IMR-90 (cell line): ENCODE measurements around the gene KRTAP12-4. TPM values are rescaled to one million over a fixed set of nuclear protein-coding genes. Genes with fewer than 3 reads are reported as not detected.

Experiments
- ATAC-seq: fragments of 200-7000 bp; cut with Tn5 transposase; 2 replicates; pipeline ENCODE4 v1.9.1; 2020; ENCODE audit warnings: low read depth, mild to moderate bottlenecking, moderate library complexity
- BruUV-seq: library from RNA; stranded (reverse); fragments of 400-500 nt; replicated peaks from 2 replicates; lab custom pipeline; 2021; lab: Mats Ljungman, UMichigan
- CTCF ChIA-PET: fragments of 300-600 bp; formaldehyde crosslinking; extraction: SDS; loops from one replicate; lab custom pipeline; 2021; ENCODE audit warnings: antibody characterized with exemption; lab: Yijun Ruan, JAX
- POLR2A ChIA-PET: fragments of 300-600 bp; sonication (Branson Sonifier 250); formaldehyde crosslinking; loops from one replicate; lab custom pipeline; 2022; ENCODE audit warnings: antibody characterized with exemption; ENCODE audit not compliant: unreplicated experiment; lab: Charles Lee
- DNase-seq: peaks from one replicate; pipeline ENCODE4 v3.0.0; 2013
- H2AFZ ChIP-seq: replicated peaks from 2 replicates; pipeline ENCODE3; 2013; ENCODE audit warnings: low read length, mild to moderate bottlenecking; ENCODE audit not compliant: poor library complexity
- H2AK5ac ChIP-seq: 2 replicates; pipeline ENCODE4 v1.6.1; 2013; ENCODE audit warnings: low read depth, low read length, inconsistent platforms
- H2AK9ac ChIP-seq: replicated peaks from 2 replicates; pipeline ENCODE3; 2013; ENCODE audit warnings: mild to moderate bottlenecking, low read depth, low read length, moderate library complexity; ENCODE audit not compliant: poor library complexity
- H2BK120ac ChIP-seq: 2 replicates; pipeline ENCODE4 v1.6.1; 2013; ENCODE audit warnings: low read depth, low read length, inconsistent platforms
- H2BK15ac ChIP-seq: 3 replicates; pipeline ENCODE4 v1.6.1; 2013; ENCODE audit warnings: low read depth, low read length, inconsistent platforms
- H2BK20ac ChIP-seq: 2 replicates; pipeline ENCODE4 v1.6.1; 2013; ENCODE audit warnings: low read depth, mild to moderate bottlenecking, inconsistent platforms, low read length, moderate library complexity
- H2BK5ac ChIP-seq: 2 replicates; pipeline ENCODE4 v1.6.1; 2013; ENCODE audit warnings: mild to moderate bottlenecking, low read depth, low read length, inconsistent platforms; ENCODE audit not compliant: poor library complexity, severe bottlenecking
- H3K14ac ChIP-seq: replicated peaks from 2 replicates; pipeline ENCODE4 v1.6.1; 2013; ENCODE audit warnings: low read depth, low read length, inconsistent platforms
- H3K18ac ChIP-seq: 2 replicates; pipeline ENCODE4 v1.6.1; 2013; ENCODE audit warnings: low read depth, low read length, control low read depth
- H3K23ac ChIP-seq: 2 replicates; pipeline ENCODE4 v1.6.1; 2013; ENCODE audit warnings: low read depth, low read length, inconsistent platforms
- H3K27ac ChIP-seq: 2 replicates; pipeline ENCODE4 v1.5.1; 2013; ENCODE audit warnings: mild to moderate bottlenecking, control low read depth, low read length; ENCODE audit not compliant: insufficient read depth
- H3K27me3 ChIP-seq: 2 replicates; pipeline ENCODE4 v1.6.1; 2013; ENCODE audit warnings: low read length; ENCODE audit not compliant: control insufficient read depth, insufficient read depth
- H3K36me3 ChIP-seq: 2 replicates; pipeline ENCODE4 v1.6.1; 2013; ENCODE audit warnings: low read length, mixed read lengths; ENCODE audit not compliant: control insufficient read depth, insufficient read depth
- H3K4ac ChIP-seq: 2 replicates; pipeline ENCODE4 v1.6.1; 2013; ENCODE audit warnings: low read depth, low read length, inconsistent platforms
- H3K4me1 ChIP-seq: 2 replicates; pipeline ENCODE4 v1.6.1; 2013; ENCODE audit warnings: low read length, mixed read lengths; ENCODE audit not compliant: control insufficient read depth, insufficient read depth
- H3K4me2 ChIP-seq: 2 replicates; pipeline ENCODE4 v1.6.1; 2013; ENCODE audit warnings: low read depth, mild to moderate bottlenecking, control low read depth, low read length, moderate library complexity
- H3K4me3 ChIP-seq: 2 replicates; pipeline ENCODE4 v1.5.1; 2013; ENCODE audit warnings: low read depth, mild to moderate bottlenecking, control low read depth, low read length, moderate library complexity; ENCODE audit not compliant: insufficient read depth
- H3K56ac ChIP-seq: 2 replicates; pipeline ENCODE4 v1.6.1; 2013; ENCODE audit warnings: low read length, inconsistent platforms; ENCODE audit not compliant: insufficient read depth; ENCODE audit errors: extremely low read depth
- H3K79me1 ChIP-seq, 2 experiments: 2 replicates each; pipeline ENCODE4 v1.6.1; 2013; ENCODE audit warnings: low read length in 2 of 2, inconsistent platforms in 1 of 2, low read depth in 1 of 2
- H3K9ac ChIP-seq: 2 replicates; pipeline ENCODE4 v1.6.1; 2013; ENCODE audit warnings: low read depth, low read length, control low read depth
- H3K9me1 ChIP-seq: 2 replicates; pipeline ENCODE4 v1.6.1; 2013; ENCODE audit warnings: low read length, inconsistent platforms; ENCODE audit not compliant: insufficient read depth
- H3K9me3 ChIP-seq: 2 replicates; pipeline ENCODE4 v1.6.1; 2013; ENCODE audit warnings: low read length; ENCODE audit not compliant: control insufficient read depth, insufficient read depth
- H4K20me1 ChIP-seq: 2 replicates; pipeline ENCODE4 v1.6.1; 2013; ENCODE audit warnings: low read length, inconsistent platforms; ENCODE audit not compliant: insufficient read depth
- H4K5ac ChIP-seq: 2 replicates; pipeline ENCODE4 v1.6.1; 2013; ENCODE audit warnings: mild to moderate bottlenecking, low read depth, low read length, control low read depth
- H4K8ac ChIP-seq, 2 experiments: 2 replicates each; pipeline ENCODE4 v1.6.1; 2013; ENCODE audit warnings: low read depth in 2 of 2, low read length in 2 of 2, control low read depth in 1 of 2, inconsistent platforms in 1 of 2
- H4K91ac ChIP-seq: 2 replicates; pipeline ENCODE4 v1.6.1; 2013; ENCODE audit warnings: low read depth, low read length, inconsistent platforms; ENCODE audit not compliant: insufficient read depth
- CEBPB ChIP-seq: IDR thresholded peaks from 2 replicates; pipeline ENCODE4 v1.6.1; 2012; ENCODE audit warnings: low read depth, low read length, improper control_type of control experiment
- CHD1 ChIP-seq: IDR thresholded peaks from 2 replicates; pipeline ENCODE4 v1.6.1; 2012; ENCODE audit warnings: low read depth, low read length, improper control_type of control experiment
- CTCF ChIP-seq: conservative IDR thresholded peaks from 2 replicates; pipeline ENCODE4 v1.5.1; 2012; ENCODE audit warnings: mild to moderate bottlenecking, low read depth, low read length, improper control_type of control experiment
- FOS ChIP-seq: fragments of 150-350 bp; IDR thresholded peaks from 2 replicates; pipeline ENCODE4 v1.6.1; 2016; ENCODE audit warnings: low read depth, low read length
- POLR2A ChIP-seq: IDR thresholded peaks from 2 replicates; pipeline ENCODE4 v1.6.1; 2012; ENCODE audit warnings: mild to moderate bottlenecking, low read depth, low read length
- RAD21 ChIP-seq: IDR thresholded peaks from 2 replicates; pipeline ENCODE4 v1.6.1; 2012; ENCODE audit warnings: low read length, improper control_type of control experiment
- RCOR1 ChIP-seq: IDR thresholded peaks from 2 replicates; pipeline ENCODE4 v1.6.1; 2012; ENCODE audit warnings: mild to moderate bottlenecking, low read length, improper control_type of control experiment; ENCODE audit not compliant: insufficient replicate concordance
- RFX5 ChIP-seq: IDR thresholded peaks from 2 replicates; pipeline ENCODE4 v1.8.0; 2012; ENCODE audit warnings: low read depth, mild to moderate bottlenecking, low read length, moderate library complexity
- SMC3 ChIP-seq: fragments of 150-350 bp; IDR thresholded peaks from 2 replicates; pipeline ENCODE4 v1.6.1; 2016; ENCODE audit warnings: low read depth, mild to moderate bottlenecking, antibody characterized with exemption, low read length, moderate library complexity
- WGBS, 2 experiments: methylation state at CpG; one replicate each; pipeline versions ENCODE4 v1.1.5 to v1.1.7; 2013; ENCODE audit warnings: missing lambda C conversion rate in 2 of 2; ENCODE audit not compliant: insufficient read length in 1 of 2; ENCODE audit errors: extremely low coverage in 2 of 2; 5-methylcytosine and 5-hydroxymethylcytosine counted together
- dilution Hi-C: fragments of 300-500 bp; cut with HindIII; formaldehyde crosslinking; loops from one replicate; pipeline ENCODE4 v1.14.3; 2018; ENCODE audit warnings: low sequenced_read_pairs; ENCODE audit not compliant: unreplicated experiment
- in situ Hi-C: fragments of 300-500 bp; cut with MboI; formaldehyde crosslinking; loops from 3 replicates; pipeline ENCODE4 v1.14.3; 2019; ENCODE audit warnings: low sequenced_read_pairs, inconsistent platforms, mixed read lengths
- intact Hi-C: fragments of 100-400 bp; cut with micrococcal nuclease; formaldehyde crosslinking; loops from 2 replicates; pipeline ENCODE4 v1.10.0; 2022
- polyA plus RNA-seq, 3 experiments: library from polyadenylated mRNA; depleted of rRNA; stranded (reverse); fragments of >200 nt; gene quantifications; 2 replicates each; pipeline ENCODE4 v1.2.3, GENCODE V29; 2012; ENCODE audit warnings: low replicate concordance in 1 of 3
- total RNA-seq: library from RNA; depleted of rRNA; stranded (reverse); fragments of >200 nt; gene quantifications from 2 replicates; pipeline ENCODE4 v1.2.3, GENCODE V29; 2012

The KRTAP12-4 gene
- total and polyA plus RNA-seq, 2 of the 4 experiments (the other 2 are of a cell fraction), result not detected

DNA sequence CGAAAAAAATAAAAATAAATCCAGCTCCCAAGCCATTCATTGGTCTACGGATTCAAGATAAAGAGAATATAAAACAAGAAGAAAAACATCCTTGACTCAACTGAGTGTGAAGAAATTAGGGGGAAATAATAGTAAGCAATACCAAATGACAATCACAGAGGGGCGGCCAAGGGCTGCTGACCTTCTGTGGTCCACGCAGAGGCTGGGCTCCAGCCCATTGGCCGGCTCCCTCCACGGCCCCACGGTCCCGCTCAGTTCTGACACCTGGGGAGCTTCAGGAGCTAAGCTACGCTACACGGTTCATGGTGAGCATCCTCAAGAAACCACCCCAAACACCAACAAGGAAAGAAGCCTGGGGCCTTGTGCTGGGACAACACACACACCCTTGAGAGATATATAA is 42.1 kb upstream of the KRTAP12-4 start:
- no peaks in the 10 kb centered on the region; the same call in 1 of the 2 replicates for H3K9me3 ChIP-seq
- ChIA-PET POLR2A (no interaction called here), CTCF (no interaction called here)
- no peak overlapping the region for H3K27ac ChIP-seq
- no peaks in the 10 kb centered on the region for H3K9me1 ChIP-seq
- H2AK5ac ChIP-seq, result no peak overlapping the region
- no peak overlapping the region for H3K14ac ChIP-seq
- 41% methylated on average over 6 of the region's 10 CpGs; no CpG with 5 or more reads in 1 of the 2 experiments for WGBS, 2 experiments
- no peak overlapping the region for H4K91ac ChIP-seq
- H3K18ac ChIP-seq, result no peak overlapping the region
- no peaks in the 10 kb centered on the region for H3K79me1 ChIP-seq
- DNase-seq (no peak), ATAC-seq (no peak)
- H3K56ac ChIP-seq, result no peak overlapping the region
- H3K9ac ChIP-seq, result no peak overlapping the region
- H2BK120ac ChIP-seq, result no peak overlapping the region
- H4K20me1 ChIP-seq, result no peaks in the 10 kb centered on the region
- in situ Hi-C loops (no loop called here), dilution Hi-C loops (no loop called here), intact Hi-C loops (no loop called here)
- no peak overlapping the region for H4K5ac ChIP-seq
- no peak for TF ChIP-seq RCOR1
- TF ChIP-seq CHD1, result no peak
- no peak for TF ChIP-seq SMC3
- TF ChIP-seq RAD21, result no peak
- TF ChIP-seq POLR2A, result no peak
- no peak for TF ChIP-seq RFX5
- no peak for TF ChIP-seq CEBPB
- no peak for TF ChIP-seq FOS
- no peak for TF ChIP-seq CTCF
- no peak overlapping the region for H3K23ac ChIP-seq
- H2BK20ac ChIP-seq, result no peak overlapping the region
- H3K4me1 ChIP-seq, result no peaks in the 10 kb centered on the region
- H2BK15ac ChIP-seq, result no peak overlapping the region
- H2AK9ac ChIP-seq, result no peak overlapping the region
- no peak overlapping the region for H3K4me2 ChIP-seq
- peaks cover 50% of the 10 kb centered on the region for H3K27me3 ChIP-seq
- H3K4me3 ChIP-seq, result no peak overlapping the region
- no peak overlapping the region for H2AFZ ChIP-seq
- no peaks in the 10 kb centered on the region for H3K36me3 ChIP-seq
- H3K4ac ChIP-seq, result no peak overlapping the region
- H4K8ac ChIP-seq, result no peak overlapping the region
- no TSS peak for BruUV-seq
- no peak overlapping the region for H2BK5ac ChIP-seq
